ENCODE results near the gene POC1A.

DNA sequence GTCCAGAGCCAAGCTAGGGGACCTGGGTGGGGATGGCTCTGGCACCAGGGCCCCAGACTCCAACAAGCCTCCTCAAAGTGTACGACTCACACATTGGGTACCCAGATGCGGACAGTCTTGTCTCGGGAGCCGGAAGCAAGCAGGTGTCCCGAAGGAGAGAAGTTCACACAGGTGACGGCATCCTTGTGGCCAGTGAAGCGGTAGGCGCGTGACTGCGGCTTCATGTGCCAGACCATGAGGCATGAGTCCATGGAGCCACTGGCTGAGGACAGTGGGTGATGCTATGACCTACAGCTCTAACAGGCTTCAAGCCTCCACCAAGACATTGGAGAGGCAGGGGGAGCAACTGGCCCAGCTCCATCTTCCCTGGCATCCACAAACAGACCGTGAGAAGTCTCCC, 4.5 kb downstream of the POC1A start:
- TF ChIP-seq, protein P1, sequence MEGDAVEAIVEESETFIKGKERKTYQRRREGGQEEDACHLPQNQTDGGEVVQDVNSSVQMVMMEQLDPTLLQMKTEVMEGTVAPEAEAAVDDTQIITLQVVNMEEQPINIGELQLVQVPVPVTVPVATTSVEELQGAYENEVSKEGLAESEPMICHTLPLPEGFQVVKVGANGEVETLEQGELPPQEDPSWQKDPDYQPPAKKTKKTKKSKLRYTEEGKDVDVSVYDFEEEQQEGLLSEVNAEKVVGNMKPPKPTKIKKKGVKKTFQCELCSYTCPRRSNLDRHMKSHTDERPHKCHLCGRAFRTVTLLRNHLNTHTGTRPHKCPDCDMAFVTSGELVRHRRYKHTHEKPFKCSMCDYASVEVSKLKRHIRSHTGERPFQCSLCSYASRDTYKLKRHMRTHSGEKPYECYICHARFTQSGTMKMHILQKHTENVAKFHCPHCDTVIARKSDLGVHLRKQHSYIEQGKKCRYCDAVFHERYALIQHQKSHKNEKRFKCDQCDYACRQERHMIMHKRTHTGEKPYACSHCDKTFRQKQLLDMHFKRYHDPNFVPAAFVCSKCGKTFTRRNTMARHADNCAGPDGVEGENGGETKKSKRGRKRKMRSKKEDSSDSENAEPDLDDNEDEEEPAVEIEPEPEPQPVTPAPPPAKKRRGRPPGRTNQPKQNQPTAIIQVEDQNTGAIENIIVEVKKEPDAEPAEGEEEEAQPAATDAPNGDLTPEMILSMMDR (conservative IDR thresholded peaks at IDR 0.05) = no peak
- TF ChIP-seq ZFX (IDR thresholded peaks at IDR 0.05) = no peak

All from C4-2B (cell line).